Measurements from ENCODE around the gene KRT82. TPM values are rescaled to one million over a fixed set of nuclear protein-coding genes. Genes with fewer than 3 reads are reported as not detected.

KRT82 gene
- total RNA-seq, 2 donors from 2014 or later, result not detected

- TF ChIP-seq, protein P1, sequence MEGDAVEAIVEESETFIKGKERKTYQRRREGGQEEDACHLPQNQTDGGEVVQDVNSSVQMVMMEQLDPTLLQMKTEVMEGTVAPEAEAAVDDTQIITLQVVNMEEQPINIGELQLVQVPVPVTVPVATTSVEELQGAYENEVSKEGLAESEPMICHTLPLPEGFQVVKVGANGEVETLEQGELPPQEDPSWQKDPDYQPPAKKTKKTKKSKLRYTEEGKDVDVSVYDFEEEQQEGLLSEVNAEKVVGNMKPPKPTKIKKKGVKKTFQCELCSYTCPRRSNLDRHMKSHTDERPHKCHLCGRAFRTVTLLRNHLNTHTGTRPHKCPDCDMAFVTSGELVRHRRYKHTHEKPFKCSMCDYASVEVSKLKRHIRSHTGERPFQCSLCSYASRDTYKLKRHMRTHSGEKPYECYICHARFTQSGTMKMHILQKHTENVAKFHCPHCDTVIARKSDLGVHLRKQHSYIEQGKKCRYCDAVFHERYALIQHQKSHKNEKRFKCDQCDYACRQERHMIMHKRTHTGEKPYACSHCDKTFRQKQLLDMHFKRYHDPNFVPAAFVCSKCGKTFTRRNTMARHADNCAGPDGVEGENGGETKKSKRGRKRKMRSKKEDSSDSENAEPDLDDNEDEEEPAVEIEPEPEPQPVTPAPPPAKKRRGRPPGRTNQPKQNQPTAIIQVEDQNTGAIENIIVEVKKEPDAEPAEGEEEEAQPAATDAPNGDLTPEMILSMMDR (IDR thresholded peaks at IDR 0.05), result no peak
- TF ChIP-seq POLR2AphosphoS5 (IDR thresholded peaks at IDR 0.05) (no peak), POLR2A (IDR thresholded peaks at IDR 0.05) (no peak)
- Histone ChIP-seq H3K27ac (no peak overlapping the region), H3K9me3 (no peaks in the 10 kb centered on the region), H3K4me3 (no peak overlapping the region), H3K27me3 (replicated peaks; ENCODE audit: insufficient read depth) (no peaks in the 10 kb centered on the region), H3K4me1 (replicated peaks) (no peaks in the 10 kb centered on the region), H3K36me3 (no peaks in the 10 kb centered on the region)
- intact Hi-C loops (cut with DNase I), result no loop called here
- no peak for DNase-seq (ENCODE audit: low spot score)
- 74% methylated on average over 2 of the region's 2 CpGs for WGBS
Observed at GRCh38 chr12:52387859-52388258, 18.3 kb downstream of the KRT82 start.

DNA sequence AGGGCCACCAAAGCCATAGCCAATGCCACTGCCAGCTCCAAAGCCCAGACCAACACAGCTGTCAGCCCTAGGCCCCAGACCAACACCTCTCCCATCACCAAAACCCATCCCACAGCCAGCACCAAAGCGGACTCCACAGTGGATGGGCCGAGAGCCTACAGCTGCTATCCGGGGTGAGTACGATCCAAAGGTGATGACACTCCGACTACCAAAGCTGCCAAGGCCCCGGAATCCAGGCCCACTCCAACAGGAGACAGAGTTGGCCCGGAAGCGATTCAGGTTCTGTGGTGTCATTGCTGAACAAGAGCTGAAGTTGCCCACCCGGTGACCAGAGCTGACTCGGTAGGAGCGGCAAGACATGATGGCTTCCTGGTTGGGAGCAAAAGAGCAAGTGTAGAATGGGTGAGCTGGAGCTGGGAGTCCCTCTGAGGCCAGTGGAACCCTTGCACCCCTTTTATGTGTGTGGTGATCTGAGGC is 20.9 kb downstream of the KRT82 start, which contains the start of gene KRT84:
Gene KRT84 (minus strand): TSS at position 427 of the 477 bp plus-strand sequence. CDS start 67 bp downstream, at position 360.
- intact Hi-C loops (cut with DNase I), result no loop called here
- H3K27ac ChIP-seq, result no peak within 1 kb of the TSS
- no peak within 1 kb of the TSS for H3K4me3 ChIP-seq
- H3K9me3 ChIP-seq, result no peaks in the 10 kb centered on the region
- H3K36me3 ChIP-seq, result no peaks in the 10 kb centered on the region
- DNase-seq (ENCODE audit: low spot score), result no peak
- H3K4me1 ChIP-seq (replicated peaks), result no peaks in the 10 kb centered on the region
- no peaks in the 10 kb centered on the region for H3K27me3 ChIP-seq (replicated peaks; ENCODE audit: insufficient read depth)
- 92% methylated on average over 11 of the region's 11 CpGs for WGBS
- TF ChIP-seq, protein P1 (IDR thresholded peaks at IDR 0.05), result no peak
- TF ChIP-seq POLR2A (IDR thresholded peaks at IDR 0.05) (no peak), POLR2AphosphoS5 (IDR thresholded peaks at IDR 0.05) (no peak)

- Histone ChIP-seq H3K4me3 (no peak overlapping the region), H3K4me1 (replicated peaks) (no peaks in the 10 kb centered on the region), H3K27me3 (replicated peaks; ENCODE audit: insufficient read depth) (no peaks in the 10 kb centered on the region), H3K36me3 (no peaks in the 10 kb centered on the region), H3K9me3 (no peaks in the 10 kb centered on the region), H3K27ac (no peak overlapping the region)
- WGBS, result 91% methylated on average over 3 of the region's 3 CpGs
- intact Hi-C loops (cut with DNase I), result no loop called here
- DNase-seq (ENCODE audit: low spot score), result no peak
- no peak for TF ChIP-seq POLR2A (IDR thresholded peaks at IDR 0.05)
- TF ChIP-seq, protein P1 (IDR thresholded peaks at IDR 0.05), result no peak
- TF ChIP-seq POLR2AphosphoS5 (IDR thresholded peaks at IDR 0.05), result no peak
Observed at GRCh38 chr12:52383331-52383730, 22.8 kb downstream of the KRT82 start.

DNA sequence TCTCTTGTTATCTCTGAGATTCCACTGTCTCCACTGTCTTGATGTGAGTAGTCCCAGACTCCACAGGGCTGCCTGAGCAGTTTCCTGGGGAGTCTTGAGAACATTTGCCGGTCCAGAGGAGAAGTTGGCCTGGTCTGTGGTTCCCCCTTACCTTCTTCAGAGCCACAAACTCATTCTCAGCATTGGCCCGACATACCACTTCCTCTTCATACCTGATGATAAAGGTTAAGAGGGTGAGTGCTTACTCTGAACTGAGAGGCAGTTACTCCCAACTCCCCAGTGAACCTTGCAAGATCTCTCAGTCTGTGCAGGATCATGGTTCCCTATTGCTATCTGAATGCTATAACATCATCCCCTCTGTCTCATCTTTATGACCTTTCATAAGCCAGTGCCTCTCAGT is 23.3 kb downstream of the KRT82 start:
- Histone ChIP-seq H3K9me3 (no peaks in the 10 kb centered on the region), H3K27ac (no peak overlapping the region), H3K27me3 (replicated peaks; ENCODE audit: insufficient read depth) (no peaks in the 10 kb centered on the region), H3K36me3 (no peaks in the 10 kb centered on the region), H3K4me1 (replicated peaks) (no peaks in the 10 kb centered on the region), H3K4me3 (no peak overlapping the region)
- WGBS, result 86% methylated on average over 2 of the region's 2 CpGs
- no peak for DNase-seq (ENCODE audit: low spot score)
- intact Hi-C loops (cut with DNase I), result no loop called here
- TF ChIP-seq, protein P1 (IDR thresholded peaks at IDR 0.05), result no peak
- TF ChIP-seq POLR2AphosphoS5 (IDR thresholded peaks at IDR 0.05) (no peak), POLR2A (IDR thresholded peaks at IDR 0.05) (no peak)

DNA sequence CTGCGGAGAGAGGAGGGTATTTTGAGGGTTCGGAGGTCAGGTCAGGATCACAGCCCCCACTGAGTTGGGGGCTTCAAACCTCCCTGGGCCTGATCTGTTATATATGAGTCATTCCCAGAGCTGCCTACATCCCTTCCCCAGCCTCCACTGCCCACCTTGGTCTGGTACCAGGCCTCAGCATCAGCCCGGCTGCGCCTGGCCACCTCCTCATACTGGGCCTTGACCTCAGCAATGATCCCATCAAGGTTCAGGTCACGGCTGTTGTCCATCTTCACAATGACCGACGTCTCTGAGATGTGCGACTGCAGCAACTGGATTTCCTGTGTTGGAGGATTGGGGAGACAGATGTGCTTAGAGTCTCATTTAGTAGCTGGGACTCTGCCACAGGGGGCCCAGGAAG is 24.9 kb downstream of the KRT82 start:
- no peak for TF ChIP-seq POLR2A (IDR thresholded peaks at IDR 0.05)
- TF ChIP-seq POLR2AphosphoS5 (IDR thresholded peaks at IDR 0.05), result no peak
- TF ChIP-seq, protein P1 (IDR thresholded peaks at IDR 0.05), result no peak
- H3K27ac ChIP-seq, result no peak overlapping the region
- H3K9me3 ChIP-seq, result no peaks in the 10 kb centered on the region
- H3K36me3 ChIP-seq, result no peaks in the 10 kb centered on the region
- no peaks in the 10 kb centered on the region for H3K4me1 ChIP-seq (replicated peaks)
- DNase-seq (ENCODE audit: low spot score), result no peak
- intact Hi-C loops (cut with DNase I), result no loop called here
- H3K4me3 ChIP-seq, result no peak overlapping the region
- no peaks in the 10 kb centered on the region for H3K27me3 ChIP-seq (replicated peaks; ENCODE audit: insufficient read depth)
- 96% methylated on average over 8 of the region's 8 CpGs for WGBS

Data from prostate gland (tissue), 2 donors.